ENCODE results near the gene LZTS3.

LZTS3 gene

DNA sequence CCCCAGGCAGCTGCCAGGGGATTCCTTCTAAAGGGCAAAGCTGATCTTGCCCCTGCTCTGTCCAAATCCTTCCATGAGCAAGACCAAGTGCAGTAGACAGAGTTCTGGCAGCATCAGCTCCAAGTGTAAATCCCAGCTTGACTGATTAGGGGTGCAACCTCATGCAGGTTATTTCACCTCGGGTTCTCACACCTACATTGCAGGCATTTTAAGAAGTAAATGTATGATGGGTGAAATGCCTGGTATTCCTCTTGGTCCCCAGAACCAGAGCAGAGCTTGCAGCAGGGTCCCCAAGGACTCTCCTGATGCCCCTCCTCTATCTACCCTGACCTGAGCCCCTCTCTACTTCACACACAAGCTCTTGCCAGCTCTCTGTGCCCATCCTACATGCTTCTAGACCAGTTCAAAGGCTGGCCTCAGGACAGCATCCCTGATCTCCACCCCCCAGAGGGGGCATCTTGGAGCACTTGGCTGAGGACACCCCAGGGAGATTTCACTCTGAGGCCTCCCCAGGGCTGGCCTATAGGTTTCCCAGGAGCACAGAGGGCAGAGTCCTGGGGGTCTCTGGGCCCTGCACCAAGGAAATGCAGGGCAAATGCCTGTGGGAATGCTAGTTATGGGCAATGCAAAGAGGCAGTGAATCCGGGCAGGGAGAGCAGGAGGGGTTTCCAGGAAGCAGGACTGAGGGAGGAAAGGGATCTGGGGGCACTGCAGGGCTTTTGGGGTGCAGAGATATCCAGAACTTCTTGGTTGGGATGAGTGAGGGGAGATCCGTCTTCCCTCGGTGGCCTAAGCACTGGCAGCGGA is 1.0 kb downstream of the LZTS3 start:
- peak overlapping the region; percentile 65 for H3K4me3 ChIP-seq (ENCODE audit: control insufficient read depth, low read depth, low read length)
- DNase-seq (ENCODE audit: low read depth): no peak
- no peak for TF ChIP-seq CTCF (IDR thresholded peaks at IDR 0.05; ENCODE audit: control insufficient read depth, insufficient read depth, low read depth, low read length, missing control alignments)

- no peak overlapping the region for H3K4me3 ChIP-seq (ENCODE audit: control insufficient read depth, low read depth, low read length)
- DNase-seq (ENCODE audit: low read depth): no peak
- no peak for TF ChIP-seq CTCF (IDR thresholded peaks at IDR 0.05; ENCODE audit: control insufficient read depth, insufficient read depth, low read depth, low read length, missing control alignments)
These were observed 1.8 kb downstream of the LZTS3 start for GRCh38 chr20:3171391-3172125.

DNA sequence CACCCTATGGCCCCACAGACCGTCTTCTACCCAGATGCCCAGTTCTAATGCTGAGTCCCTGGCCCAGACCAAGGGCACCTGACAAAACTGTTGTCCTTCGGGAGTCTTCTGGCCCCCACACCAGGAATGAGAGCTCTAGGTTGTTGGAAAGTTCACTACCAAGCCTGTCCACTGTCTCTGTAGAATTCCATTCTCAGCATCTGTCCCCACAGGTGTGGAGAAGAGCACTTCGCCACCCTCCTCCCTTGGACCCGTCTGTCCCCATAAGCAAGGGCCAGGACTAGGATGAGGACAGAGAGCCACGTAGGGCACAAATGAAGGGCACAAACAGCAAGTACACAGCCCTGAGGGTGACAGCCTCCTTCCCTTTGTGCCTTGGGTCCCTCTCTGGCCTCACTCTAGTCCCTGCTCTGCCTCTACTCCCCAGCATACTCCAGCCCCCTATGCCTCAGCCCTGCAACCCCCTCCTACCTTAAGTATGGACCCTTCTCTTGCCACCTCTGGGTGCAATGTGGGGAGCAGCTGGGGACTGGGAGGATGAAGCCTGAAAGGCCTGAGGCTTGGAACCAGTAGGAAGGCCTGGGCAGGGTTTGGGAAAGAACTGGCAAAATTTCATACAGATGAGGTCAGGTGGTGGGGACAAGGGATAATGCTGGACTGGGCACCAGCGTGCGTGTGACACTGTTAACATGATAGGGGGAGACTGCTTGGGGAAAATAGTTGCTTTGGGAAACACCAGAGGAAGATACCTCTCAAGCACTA is 4.3 kb downstream of the LZTS3 start:
- no peak for TF ChIP-seq CTCF (IDR thresholded peaks at IDR 0.05; ENCODE audit: control insufficient read depth, insufficient read depth, low read depth, low read length, missing control alignments)
- no peak overlapping the region for H3K4me3 ChIP-seq (ENCODE audit: control insufficient read depth, low read depth, low read length)
- DNase-seq (ENCODE audit: low read depth): no peak

DNA sequence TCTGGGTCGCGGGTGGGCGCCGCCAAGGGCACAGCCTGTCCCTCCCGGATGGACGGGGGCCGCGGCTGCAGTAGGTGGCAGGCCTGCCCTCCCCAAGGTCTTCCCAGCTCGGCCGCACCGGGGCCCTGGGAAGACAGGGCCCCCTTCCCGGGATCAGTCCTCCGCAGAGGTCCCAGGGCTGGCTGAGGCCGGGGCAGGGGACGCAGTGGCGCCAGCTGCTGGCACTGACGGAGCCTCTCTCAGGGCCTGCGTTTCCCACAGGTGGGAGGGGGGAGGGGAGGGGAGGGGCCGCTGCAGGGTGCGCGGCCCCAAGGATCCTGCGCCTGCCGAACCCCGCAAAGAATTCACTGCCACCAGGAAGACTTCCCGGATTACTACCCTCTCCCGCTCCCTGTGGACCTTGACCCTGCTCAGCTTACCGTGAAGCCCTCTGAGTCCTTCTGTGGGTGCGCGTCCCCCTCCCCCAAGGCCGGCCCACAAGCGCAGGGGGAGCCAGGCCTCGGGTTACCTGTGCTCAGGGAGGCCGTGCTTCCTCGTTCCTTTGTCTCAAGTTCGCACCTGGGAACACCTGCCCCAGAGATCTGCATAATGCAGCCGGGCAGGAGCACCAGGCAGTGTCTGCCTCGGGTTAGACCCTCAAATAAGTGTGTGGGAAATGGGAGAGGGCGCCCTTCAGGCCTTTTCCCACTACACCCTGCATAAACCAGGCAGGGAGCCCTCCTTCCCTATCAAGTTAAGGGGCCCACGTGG is 5.1 kb downstream of the LZTS3 start:
- no peak overlapping the region for H3K4me3 ChIP-seq (ENCODE audit: control insufficient read depth, low read depth, low read length)
- DNase-seq (ENCODE audit: low read depth): no peak
- TF ChIP-seq CTCF (IDR thresholded peaks at IDR 0.05; ENCODE audit: control insufficient read depth, insufficient read depth, low read depth, low read length, missing control alignments): no peak

GRCh38 chr20:3167738-3168078 is 5.6 kb downstream of the LZTS3 start:
- no peak for TF ChIP-seq CTCF (IDR thresholded peaks at IDR 0.05; ENCODE audit: control insufficient read depth, insufficient read depth, low read depth, low read length, missing control alignments)
- no peak overlapping the region for H3K4me3 ChIP-seq (ENCODE audit: control insufficient read depth, low read depth, low read length)
- DNase-seq (ENCODE audit: low read depth): no peak

DNA sequence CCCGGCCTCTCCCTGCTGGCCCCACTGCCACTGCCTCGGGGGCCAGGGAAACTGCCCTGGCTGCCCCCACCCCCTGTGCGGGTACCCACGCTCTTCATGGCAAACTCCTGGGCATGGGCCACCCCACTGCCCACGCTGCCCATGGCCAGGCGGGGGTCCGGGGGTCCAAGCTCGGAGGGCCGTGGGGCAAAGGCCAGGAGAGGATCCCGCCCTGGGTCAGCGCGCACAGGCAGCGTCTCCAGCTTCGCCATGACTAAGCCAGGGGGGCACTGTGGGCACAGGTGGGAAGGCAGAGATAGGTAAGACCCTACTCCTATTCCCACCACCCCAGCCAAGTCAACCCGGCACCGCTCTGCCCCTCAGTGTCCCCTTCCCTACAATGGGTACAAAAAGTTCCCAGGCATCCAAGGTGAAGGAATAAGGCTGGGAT is 6.4 kb downstream of the LZTS3 start:
- DNase-seq (ENCODE audit: low read depth): no peak
- no peak overlapping the region for H3K4me3 ChIP-seq (ENCODE audit: control insufficient read depth, low read depth, low read length)
- no peak for TF ChIP-seq CTCF (IDR thresholded peaks at IDR 0.05; ENCODE audit: control insufficient read depth, insufficient read depth, low read depth, low read length, missing control alignments)

Data from AG09309 (cell line).